ENCODE data around the gene MYRF.

The MYRF gene

GRCh38 chr11:61760946-61761345 lies 8.5 kb downstream of the MYRF start:
- no peak for DNase-seq (ENCODE audit: low read depth)

- no peak for DNase-seq (ENCODE audit: low read depth)
Measured at GRCh38 chr11:61761440-61762222, 9.2 kb downstream of the MYRF start.

GRCh38 chr11:61762223-61762615 lies 9.8 kb downstream of the MYRF start:
- DNase-seq (ENCODE audit: low read depth), result no peak

DNA sequence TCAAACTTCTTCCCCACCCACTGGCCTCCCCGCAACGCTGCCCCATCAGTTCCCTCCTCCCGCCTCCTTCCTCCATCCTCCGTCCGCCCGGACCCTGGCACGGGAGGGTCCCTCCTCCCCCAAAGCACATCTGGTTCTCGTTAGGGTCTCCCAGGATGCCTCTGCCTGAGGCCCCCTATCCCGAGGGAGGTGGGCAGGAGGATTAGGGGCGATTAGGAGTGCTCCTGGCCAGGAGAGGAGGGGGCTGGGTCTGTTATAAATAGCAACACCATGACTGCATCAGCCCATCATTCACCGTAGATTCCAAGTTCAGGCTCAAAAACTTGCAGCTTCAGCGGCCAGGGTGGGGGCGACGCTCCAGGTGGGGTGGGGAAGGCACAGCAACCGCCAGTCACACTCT lies 10.4 kb downstream of the MYRF start:
- DNase-seq (ENCODE audit: low read depth), result no peak

DNA sequence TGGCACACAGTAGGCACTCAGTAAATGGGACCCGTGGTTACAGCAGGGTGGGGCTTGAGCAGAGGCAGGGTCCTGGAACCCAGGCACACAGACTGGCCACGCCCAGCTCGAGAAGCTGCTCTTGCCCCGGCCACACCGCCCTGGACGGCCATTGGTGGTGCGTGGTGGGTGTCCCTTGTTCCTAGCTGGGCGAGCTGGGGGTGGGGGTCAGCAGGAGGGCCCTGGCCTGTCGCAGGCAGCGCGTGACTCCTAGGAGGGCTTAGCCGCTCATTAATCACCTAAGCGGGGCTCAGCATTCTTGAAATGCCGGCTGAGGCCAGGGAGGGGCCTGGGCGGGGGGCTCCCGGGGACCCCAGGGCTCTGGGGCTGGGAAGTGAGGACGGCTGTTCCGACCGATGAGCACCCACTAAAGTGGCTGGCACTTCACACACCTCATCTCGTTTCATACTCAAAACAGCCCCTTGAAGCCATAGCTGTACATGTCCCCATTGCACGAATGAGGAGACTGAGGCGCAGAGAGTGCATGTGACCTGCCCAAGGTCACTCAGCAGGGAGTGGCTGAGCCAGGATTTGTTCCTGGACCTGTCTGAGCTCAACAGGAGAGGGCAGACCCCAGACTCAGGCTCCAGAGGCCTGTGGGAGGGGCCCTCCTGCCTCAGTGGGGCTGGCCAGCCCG lies 11.6 kb downstream of the MYRF start:
- DNase-seq (ENCODE audit: low read depth), result no peak

GRCh38 chr11:61764606-61765260 lies 12.3 kb downstream of the MYRF start:
- no peak for DNase-seq (ENCODE audit: low read depth)

DNA sequence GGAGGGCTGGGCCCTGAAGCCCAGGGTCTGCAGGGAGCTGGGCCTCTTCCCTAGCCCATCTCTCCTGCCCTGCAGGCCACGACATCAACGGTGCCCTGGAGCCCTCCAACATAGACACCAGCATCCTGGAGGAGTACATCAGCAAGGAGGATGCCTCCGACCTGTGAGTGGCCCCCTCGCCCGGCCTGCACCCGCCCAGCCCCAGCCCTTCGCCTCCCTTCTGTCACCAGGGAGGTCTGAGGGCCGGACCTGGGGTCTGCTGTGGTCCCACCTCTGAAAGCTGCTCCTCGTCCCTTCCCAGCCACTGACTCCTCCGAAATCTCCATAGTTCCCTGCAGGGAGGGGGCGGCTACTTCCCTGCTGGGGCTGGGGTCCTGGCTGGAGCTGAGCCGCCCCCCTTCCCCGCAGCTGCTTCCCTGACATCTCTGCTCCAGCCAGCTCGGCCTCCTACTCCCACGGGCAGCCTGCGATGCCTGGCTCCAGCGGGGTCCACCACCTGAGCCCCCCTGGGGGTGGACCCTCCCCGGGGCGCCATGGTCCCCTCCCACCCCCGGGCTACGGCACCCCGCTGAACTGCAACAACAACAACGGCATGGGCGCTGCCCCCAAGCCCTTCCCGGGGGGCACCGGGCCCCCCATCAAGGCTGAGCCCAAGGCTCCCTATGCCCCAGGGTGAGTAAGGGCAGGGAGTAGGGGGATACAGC lies 13.3 kb downstream of the MYRF start:
- DNase-seq (ENCODE audit: low read depth), result no peak

GRCh38 chr11:61766353-61766841 lies 14.0 kb downstream of the MYRF start:
- no peak for DNase-seq (ENCODE audit: low read depth)

DNA sequence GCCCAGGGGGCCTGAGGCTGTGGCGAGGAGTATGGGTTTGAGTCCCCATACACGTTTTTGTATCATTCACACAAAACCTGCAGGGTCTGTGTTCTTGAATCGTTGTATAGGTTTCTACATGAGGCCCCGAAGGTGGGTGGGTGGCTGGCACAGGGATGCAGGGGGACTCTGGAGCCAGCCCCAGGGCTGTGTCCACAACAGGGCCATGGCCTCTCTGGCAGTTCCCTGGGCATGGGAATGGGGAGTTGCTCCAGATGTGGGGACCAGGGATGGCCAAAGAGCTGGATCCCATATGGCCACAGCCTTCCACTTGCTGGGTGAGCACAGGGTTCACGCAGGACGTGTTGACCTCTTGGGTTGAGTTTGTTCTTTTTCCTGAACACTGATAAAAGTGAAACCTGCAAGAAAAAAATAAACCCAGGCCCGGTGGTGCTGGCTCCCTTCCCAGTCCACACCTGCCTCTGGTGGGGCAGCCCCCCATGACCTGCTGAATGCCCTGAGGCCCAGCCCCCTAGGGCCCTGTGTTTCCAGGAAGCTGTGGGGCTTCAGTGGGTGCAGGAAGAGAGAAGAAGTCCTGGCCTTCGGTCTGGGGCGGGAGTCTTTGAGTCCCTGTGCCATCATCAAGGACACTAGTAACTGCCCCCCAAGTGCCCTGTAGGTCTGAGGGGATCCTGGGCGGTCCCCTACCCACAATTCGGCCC lies 16.1 kb downstream of the MYRF start:
- DNase-seq (ENCODE audit: low read depth), result no peak

- no peak for DNase-seq (ENCODE audit: low read depth)
Measured at GRCh38 chr11:61769169-61769920, 16.9 kb downstream of the MYRF start.

GRCh38 chr11:61769946-61770683 lies 17.7 kb downstream of the MYRF start:
- no peak for DNase-seq (ENCODE audit: low read depth)

DNA sequence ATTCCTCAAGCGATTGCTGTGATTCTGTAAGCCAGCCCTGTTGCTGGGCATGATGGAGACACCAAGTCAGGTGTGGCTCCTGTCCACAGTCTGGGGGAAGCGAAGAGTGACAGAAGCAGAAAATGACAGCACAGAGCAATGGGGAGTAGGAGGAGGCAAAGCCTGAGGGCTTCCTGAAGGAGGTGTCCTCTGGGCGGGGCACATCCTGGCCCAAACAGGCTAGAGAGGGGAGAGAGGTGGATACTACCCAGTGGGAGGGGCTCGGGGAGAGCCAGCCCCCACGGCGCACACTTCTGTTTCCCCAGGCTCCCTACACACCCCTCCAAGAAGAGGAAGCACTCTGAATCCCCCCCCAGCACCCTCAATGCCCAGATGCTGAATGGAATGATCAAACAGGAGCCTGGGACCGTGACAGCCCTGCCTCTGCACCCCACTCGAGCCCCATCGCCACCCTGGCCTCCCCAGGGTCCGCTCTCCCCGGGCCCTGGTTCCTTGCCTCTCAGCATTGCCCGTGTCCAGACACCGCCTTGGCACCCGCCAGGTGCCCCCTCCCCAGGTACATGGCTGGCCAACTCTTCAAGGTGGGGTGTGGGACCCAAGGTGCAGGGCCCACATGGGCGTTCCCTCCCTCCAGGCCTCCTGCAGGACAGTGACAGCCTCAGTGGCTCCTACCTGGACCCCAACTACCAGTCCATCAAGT lies 18.9 kb downstream of the MYRF start:
- DNase-seq (ENCODE audit: low read depth), result no peak

- no peak for DNase-seq (ENCODE audit: low read depth)
Measured at GRCh38 chr11:61771985-61772455, 19.6 kb downstream of the MYRF start.

- DNase-seq (ENCODE audit: low read depth), result no peak
Measured at GRCh38 chr11:61773356-61773755, 20.9 kb downstream of the MYRF start.

- DNase-seq (ENCODE audit: low read depth), result no peak
Measured at GRCh38 chr11:61773809-61774208, 21.4 kb downstream of the MYRF start.

DNA sequence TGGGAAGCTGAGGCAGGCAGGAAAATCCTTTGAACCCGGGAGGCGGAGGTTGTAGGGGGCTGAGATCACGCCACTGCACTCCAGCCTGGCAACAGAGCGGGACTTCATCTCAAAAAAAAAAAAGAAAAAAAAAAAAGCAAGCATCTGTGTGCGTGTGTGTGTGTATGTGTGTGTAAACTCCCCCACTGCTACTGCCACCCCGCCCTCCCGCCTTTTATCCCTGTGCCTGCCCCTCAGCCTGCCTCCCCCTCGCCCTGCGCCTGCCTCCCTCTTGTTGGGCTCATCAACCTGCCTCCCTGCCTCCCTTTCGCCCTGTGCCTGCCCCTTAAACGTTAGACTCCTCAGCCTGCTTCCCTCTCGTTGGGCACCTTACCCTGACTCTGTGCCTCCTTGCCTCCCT lies 22.0 kb downstream of the MYRF start:
- DNase-seq (ENCODE audit: low read depth), result no peak

- DNase-seq (ENCODE audit: low read depth), result no peak
Measured at GRCh38 chr11:61775106-61775505, 22.7 kb downstream of the MYRF start.

- DNase-seq (ENCODE audit: low read depth), result no peak
Measured at GRCh38 chr11:61775606-61776554, 23.4 kb downstream of the MYRF start.
